Stimulated activated CD4-positive, alpha-beta T cell treated with anti-CD3 and anti-CD28 coated beads, Interleukin-12 subunit alpha, Interleukin-12 subunit beta, amount 100 ng/mL, for 48 hours (primary cell): Measurements from ENCODE around the gene TEX2.
"Not testable (repeated sequence)": the region's sequence is repeated elsewhere in the genome, so short reads cannot be mapped to it uniquely, and the experiment has no call there.

Experiments
- DNase-seq, 3 donors: peaks; one replicate each; pipeline ENCODE4 v3.0.0-alpha.2; 2020; ENCODE audit warnings: low read depth in 2 of 3, low spot score in 1 of 3

TEX2 gene

GRCh38 chr17:64240741-64241347 is 22.2 kb downstream of the TEX2 start:
- no peak for DNase-seq

DNA sequence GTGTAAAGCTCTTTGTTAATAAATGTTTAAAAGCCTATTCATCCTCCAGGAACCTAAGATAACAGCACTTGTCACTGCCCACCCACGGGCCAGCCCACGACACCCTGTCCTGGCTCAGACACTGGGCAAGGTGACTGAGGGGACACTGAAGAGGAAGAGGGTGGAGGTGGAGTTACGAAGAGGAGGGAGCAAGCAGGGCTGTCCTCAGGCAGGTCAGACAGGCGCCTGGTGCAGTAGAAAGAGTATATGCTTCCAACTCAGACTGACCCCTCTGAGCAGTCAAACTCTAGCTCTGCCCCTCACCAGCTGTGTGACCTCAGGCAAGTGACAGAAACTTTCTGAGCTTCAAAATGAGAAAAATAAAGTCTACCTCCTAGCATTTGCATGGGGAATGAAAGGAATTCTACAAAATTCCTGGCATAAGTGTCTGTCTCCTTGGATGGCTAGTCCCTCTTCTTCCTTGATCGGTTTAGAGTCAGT is 22.8 kb downstream of the TEX2 start:
- DNase-seq = no peak

- DNase-seq = peak; percentile 21 to 42 (median 32)
These were observed 24.6 kb downstream of the TEX2 start for GRCh38 chr17:64238449-64238848.

- DNase-seq = no peak
These were observed 26.1 kb downstream of the TEX2 start for GRCh38 chr17:64236827-64237403.

GRCh38 chr17:64234961-64235360 is 28.1 kb downstream of the TEX2 start:
- DNase-seq = no peak

- DNase-seq = no peak
These were observed 30.4 kb downstream of the TEX2 start for GRCh38 chr17:64232466-64233262.

DNA sequence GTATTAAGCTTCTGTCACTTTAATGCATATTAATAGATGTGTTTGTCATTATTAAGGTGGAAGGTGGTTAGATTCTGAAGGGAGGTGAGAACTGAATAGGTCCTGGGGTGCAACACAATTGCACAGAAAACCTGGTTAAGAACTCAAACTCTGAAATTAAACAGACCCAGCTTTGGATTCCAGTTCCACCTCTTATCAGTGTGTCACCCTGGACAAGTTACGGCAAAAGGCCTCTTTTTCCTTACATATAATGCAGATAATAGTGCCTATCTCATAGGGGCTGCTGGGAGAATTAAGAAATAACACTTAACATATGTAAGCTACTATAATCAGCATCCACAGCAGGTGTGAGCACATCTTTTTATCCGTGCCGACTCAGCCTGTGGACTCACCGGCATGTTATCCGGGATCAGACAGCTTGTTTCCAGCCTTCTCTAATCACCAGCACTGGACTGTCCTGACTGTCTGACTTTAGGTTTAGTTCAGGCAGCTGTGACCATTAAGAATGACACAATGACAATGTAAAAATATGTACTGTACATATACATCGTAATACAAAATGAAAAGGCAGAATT is 31.4 kb downstream of the TEX2 start:
- no peak for DNase-seq

- no peak for DNase-seq
These were observed 32.2 kb downstream of the TEX2 start for GRCh38 chr17:64230791-64231408.

GRCh38 chr17:64229815-64230728 is 33.0 kb downstream of the TEX2 start:
- DNase-seq = no peak

DNA sequence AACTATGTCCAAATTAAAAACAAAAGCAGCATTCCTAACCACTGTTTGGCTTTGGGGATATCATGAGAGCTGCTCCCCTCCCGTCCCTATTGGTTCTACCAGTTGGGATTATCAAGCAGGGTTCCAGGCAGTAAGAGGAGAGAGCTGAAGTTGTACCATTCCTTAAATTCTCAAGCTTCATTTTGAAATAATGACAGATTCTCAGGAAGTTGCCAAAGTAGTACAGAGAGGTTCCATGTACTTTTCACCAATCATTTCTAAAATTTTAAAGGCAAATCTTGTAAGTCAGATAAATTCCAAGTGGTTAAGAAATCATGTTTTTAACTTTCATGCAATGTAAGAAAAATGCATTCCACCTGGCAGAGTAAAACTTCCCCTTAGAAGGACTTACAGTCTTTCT is 36.9 kb downstream of the TEX2 start:
- no peak for DNase-seq

- DNase-seq = no peak
These were observed 37.6 kb downstream of the TEX2 start for GRCh38 chr17:64225410-64225809.

DNA sequence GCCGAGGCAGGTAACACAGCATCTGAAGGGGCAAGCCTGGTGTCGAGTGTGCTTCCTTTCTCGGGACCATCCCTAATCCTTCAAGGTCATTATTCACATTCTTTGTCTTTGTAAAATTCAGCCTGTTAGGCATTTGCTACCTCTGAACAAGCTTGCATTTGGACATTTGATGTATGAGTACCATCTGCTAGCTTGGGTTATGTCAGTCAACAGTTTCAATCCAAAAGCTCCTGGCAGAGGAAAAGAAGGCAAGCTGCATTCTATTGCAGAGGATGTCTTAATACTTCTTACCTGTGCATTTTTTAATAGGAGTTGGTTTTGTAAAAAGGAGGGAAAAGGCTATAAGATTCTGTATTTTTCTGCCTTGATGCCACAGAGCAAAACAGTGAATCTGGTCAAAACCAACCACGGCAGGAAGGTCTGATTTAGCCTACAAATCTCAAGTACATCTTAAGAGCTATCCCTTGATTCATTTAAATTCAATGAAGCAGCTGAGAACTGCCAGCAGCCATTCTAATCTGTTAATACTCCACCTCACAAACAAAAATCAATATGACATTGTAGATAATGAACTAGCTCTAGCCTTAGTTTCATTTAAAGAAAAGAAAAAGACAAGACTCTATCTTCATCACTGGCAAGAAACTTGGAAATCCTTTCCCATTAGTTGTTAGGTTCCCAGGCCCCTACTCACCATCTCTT is 39.0 kb downstream of the TEX2 start:
- no peak for DNase-seq

DNA sequence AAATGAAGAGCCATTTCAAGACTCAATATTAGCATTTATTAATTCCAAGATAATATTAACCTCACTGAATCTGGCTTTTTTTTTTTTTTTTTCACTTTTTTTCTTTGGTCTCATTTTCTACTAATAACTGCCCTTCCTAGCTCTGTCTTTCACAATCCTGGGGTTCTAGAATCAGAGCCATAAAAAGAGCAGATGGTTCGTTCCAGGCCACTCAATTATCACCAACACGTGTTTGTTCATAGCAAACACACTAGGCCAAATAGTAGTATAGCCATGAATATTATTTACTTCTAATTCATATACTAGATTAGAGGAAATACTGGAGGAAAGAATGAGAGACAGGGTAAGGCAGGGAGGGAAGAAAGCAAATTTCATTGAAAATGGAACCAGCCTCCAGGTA is 39.8 kb downstream of the TEX2 start:
- no peak for DNase-seq

- no peak for DNase-seq
These were observed 41.4 kb downstream of the TEX2 start for GRCh38 chr17:64221679-64222078.

- DNase-seq = not testable (repeated sequence)
These were observed 42.5 kb downstream of the TEX2 start for GRCh38 chr17:64220604-64221003.

- no peak for DNase-seq
These were observed 43.5 kb downstream of the TEX2 start for GRCh38 chr17:64219571-64219970.

GRCh38 chr17:64218066-64218465 is 45.0 kb downstream of the TEX2 start:
- peak; percentile 11 to 25 (median 16) for DNase-seq

DNA sequence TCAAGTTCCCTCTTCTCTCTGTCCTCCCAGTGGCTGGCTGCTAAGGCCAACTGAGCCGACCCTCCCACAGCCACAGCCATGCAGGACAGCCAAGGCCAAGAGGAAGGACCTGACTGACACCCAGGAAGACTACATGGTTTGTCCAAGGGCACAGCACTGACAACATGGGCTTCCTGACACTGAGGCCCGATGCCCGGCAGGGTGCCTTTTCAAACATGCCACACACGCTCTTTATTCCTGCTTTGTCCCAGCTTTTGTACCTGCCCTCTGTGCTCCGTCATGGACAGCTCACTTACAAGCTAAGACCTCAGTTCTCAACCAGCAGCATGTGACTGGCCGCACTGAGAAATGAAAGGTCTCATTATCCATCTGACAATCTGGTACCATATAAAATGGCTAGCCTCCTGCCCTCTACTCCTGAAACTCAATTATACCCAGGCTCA is 45.8 kb downstream of the TEX2 start:
- DNase-seq = no peak

- no peak for DNase-seq
These were observed 46.5 kb downstream of the TEX2 start for GRCh38 chr17:64216338-64217248.
